SK-N-SH (cell line): ENCODE data around the gene UTRN. TPM values are rescaled to one million over a fixed set of nuclear protein-coding genes. Genes with fewer than 3 reads are reported as not detected.

Experiments
- CTCF ChIA-PET: fragments of 300-600, 350-600 bp; formaldehyde crosslinking; extraction: SDS; loops from one replicate; lab custom pipeline; 2021; lab: Yijun Ruan, JAX
- POLR2A ChIA-PET: fragments of 350-600 bp; sonication (Branson Sonifier 250); formaldehyde crosslinking; extraction: SDS; loops from one replicate; lab custom pipeline; 2020; ENCODE audit warnings: antibody characterized with exemption, inconsistent platforms; lab: Yijun Ruan, JAX
- DNase-seq: peaks from one replicate; pipeline ENCODE4 v3.0.0; 2012
- H2AFZ ChIP-seq: fragments of 200-600 bp; sonication (generic); 2 replicates; pipeline ENCODE4 v1.8.1; 2016; ENCODE audit warnings: antibody characterized with exemption, mild to moderate bottlenecking, low read depth
- H3F3A ChIP-seq: fragments of 200-600 bp; sonication (generic); replicated peaks from 2 replicates; pipeline ENCODE3; 2016; ENCODE audit warnings: antibody characterized with exemption, mild to moderate bottlenecking; ENCODE audit not compliant: insufficient read depth
- H3K27ac ChIP-seq, 2 experiments: fragments of 200-500 bp in 1 of 2; fragments of 200-600 bp in 1 of 2; sonication (Bioruptor generic) in 1 of 2; sonication (generic), shearing (Covaris generic) in 1 of 2; 2 replicates each; pipeline versions ENCODE4 v1.5.1 to v1.6.1; 2014 to 2016; ENCODE audit warnings: low read depth in 2 of 2, inconsistent platforms in 1 of 2, low read length in 1 of 2, mild to moderate bottlenecking in 1 of 2, mixed read lengths in 1 of 2
- H3K27me3 ChIP-seq: fragments of 200-600 bp; sonication (generic), shearing (Covaris generic); 2 replicates; pipeline ENCODE4 v1.6.1; 2016; ENCODE audit warnings: mixed run types; ENCODE audit not compliant: insufficient read depth
- H3K36me3 ChIP-seq, 2 experiments: fragments of 200-500 bp in 1 of 2; fragments of 200-600 bp in 1 of 2; sonication (Bioruptor generic) in 1 of 2; sonication (generic) in 1 of 2; replicated peaks in 1 of 2; 2 replicates each; pipeline versions ENCODE3 to v1.5.1; 2014 to 2016; ENCODE audit warnings: low read length in 1 of 2, mild to moderate bottlenecking in 1 of 2; ENCODE audit not compliant: insufficient read depth in 2 of 2, control insufficient read depth in 1 of 2
- H3K4me1 ChIP-seq, 2 experiments: fragments of 200-500 bp in 1 of 2; fragments of 200-600 bp in 1 of 2; sonication (Bioruptor generic) in 1 of 2; sonication (generic), shearing (Covaris generic) in 1 of 2; 2 replicates each; pipeline versions ENCODE4 v1.5.1 to v1.6.1; 2014 to 2016; ENCODE audit warnings: low read depth in 1 of 2, low read length in 1 of 2, mixed run types in 1 of 2; ENCODE audit not compliant: insufficient read depth in 2 of 2, control insufficient read depth in 1 of 2
- H3K4me2 ChIP-seq: fragments of 200-600 bp; sonication (generic), shearing (Covaris generic); 2 replicates; pipeline ENCODE4 v1.6.1; 2017; ENCODE audit warnings: mixed run types
- H3K4me3 ChIP-seq, 2 experiments: fragments of 200-500 bp in 1 of 2; fragments of 200-600 bp in 1 of 2; sonication (Bioruptor generic) in 1 of 2; sonication (generic), shearing (Covaris generic) in 1 of 2; 2 replicates each; pipeline versions ENCODE4 v1.5.1 to v1.8.1; 2014 to 2016; ENCODE audit warnings: low read depth in 2 of 2, inconsistent platforms in 1 of 2, low read length in 1 of 2, mild to moderate bottlenecking in 1 of 2, mixed read lengths in 1 of 2, moderate library complexity in 1 of 2
- H3K79me2 ChIP-seq: fragments of 200-600 bp; sonication (generic); 2 replicates; pipeline ENCODE4 v1.8.1; 2017; ENCODE audit warnings: mild to moderate bottlenecking; ENCODE audit not compliant: insufficient read depth
- H3K9ac ChIP-seq: fragments of 200-600 bp; sonication (generic); 2 replicates; pipeline ENCODE4 v1.6.1; 2017; ENCODE audit warnings: mixed run types
- H3K9me2 ChIP-seq: fragments of 200-600 bp; sonication (generic); 2 replicates; pipeline ENCODE4 v1.6.1; 2017; ENCODE audit warnings: mixed run types
- H3K9me3 ChIP-seq: fragments of 200-600 bp; sonication (generic); 2 replicates; pipeline ENCODE4 v1.6.1; 2017; ENCODE audit warnings: mixed run types, mild to moderate bottlenecking, moderate library complexity
- H4K20me1 ChIP-seq: fragments of 200-600 bp; sonication (generic); 2 replicates; pipeline ENCODE4 v1.6.1; 2017; ENCODE audit warnings: mild to moderate bottlenecking, mixed run types; ENCODE audit not compliant: insufficient read depth
- ELF1 ChIP-seq: IDR thresholded peaks from 2 replicates; pipeline ENCODE4 v1.4.0; 2012
- EP300 ChIP-seq, 2 experiments: IDR thresholded peaks; 2 replicates each; pipeline versions ENCODE4 v1.4.0 to v1.6.1; 2012; ENCODE audit warnings: borderline replicate concordance in 1 of 2, low read depth in 1 of 2, low read length in 1 of 2
- EZH2phosphoT487 ChIP-seq: fragments of 200-600 bp; sonication (generic); IDR thresholded peaks from 2 replicates; pipeline ENCODE4 v1.6.1; 2017; ENCODE audit warnings: low read depth, mixed run types, mild to moderate bottlenecking, antibody characterized with exemption, moderate library complexity, borderline replicate concordance
- FOSL2 ChIP-seq: IDR thresholded peaks from 2 replicates; pipeline ENCODE4 v1.4.0; 2012; ENCODE audit warnings: low read depth, mild to moderate bottlenecking, moderate library complexity, borderline replicate concordance
- FOXM1 ChIP-seq: IDR thresholded peaks from 2 replicates; pipeline ENCODE4 v1.4.0; 2012; ENCODE audit warnings: low read depth, mild to moderate bottlenecking
- JUND ChIP-seq: IDR thresholded peaks from 2 replicates; pipeline ENCODE4 v1.4.0; 2012
- MXI1 ChIP-seq: IDR thresholded peaks from 2 replicates; pipeline ENCODE4 v1.6.1; 2012; ENCODE audit warnings: mild to moderate bottlenecking, low read depth, low read length, improper control_type of control experiment
- NFIC ChIP-seq: IDR thresholded peaks from 2 replicates; pipeline ENCODE4 v1.4.0; 2012; ENCODE audit warnings: borderline replicate concordance
- NRF1 ChIP-seq: IDR thresholded peaks from 2 replicates; pipeline ENCODE4 v1.6.1; 2012; ENCODE audit warnings: low read depth, mild to moderate bottlenecking, low read length
- SIN3A ChIP-seq: IDR thresholded peaks from 2 replicates; pipeline ENCODE4 v1.6.1; 2012; ENCODE audit warnings: low read depth, mild to moderate bottlenecking, low read length, moderate library complexity, borderline replicate concordance
- SMC3 ChIP-seq: IDR thresholded peaks from 2 replicates; pipeline ENCODE4 v1.6.1; 2012; ENCODE audit warnings: low read depth, low read length, improper control_type of control experiment
- TAF1 ChIP-seq: IDR thresholded peaks from 2 replicates; pipeline ENCODE4 v1.6.1; 2012; ENCODE audit warnings: low read depth, mild to moderate bottlenecking, low read length, moderate library complexity, borderline replicate concordance
- YY1 ChIP-seq: IDR thresholded peaks from 2 replicates; pipeline ENCODE4 v1.4.0; 2012; ENCODE audit warnings: low read depth, mild to moderate bottlenecking
- WGBS: methylation state at CpG from one replicate; pipeline ENCODE4 v1.1.6; 2017; ENCODE audit warnings: low lambda C conversion rate; 5-methylcytosine and 5-hydroxymethylcytosine counted together
- polyA plus RNA-seq, 3 experiments: library from polyadenylated mRNA; depleted of rRNA; stranded (reverse); fragments of >200 nt; gene quantifications; 2 replicates each; pipeline ENCODE4 v1.2.3, GENCODE V29; 2012
- TF ChIP-seq, protein P1 (sequence below): fragments of 150-350 bp; IDR thresholded peaks from 2 replicates; pipeline ENCODE4 v1.6.1; 2016; ENCODE audit warnings: mild to moderate bottlenecking, low read depth, low read length
- TF ChIP-seq, protein P2 (sequence below): IDR thresholded peaks from 2 replicates; pipeline ENCODE4 v1.6.1; 2012; ENCODE audit warnings: mild to moderate bottlenecking, low read depth, low read length, moderate library complexity
- TF ChIP-seq, protein P3 (sequence below): fragments of 150-350 bp; IDR thresholded peaks from 2 replicates; pipeline ENCODE4 v1.6.1; 2017; ENCODE audit warnings: antibody characterized with exemption, low read length, low read depth, borderline replicate concordance

Gene UTRN
- polyA plus RNA-seq, 1 of the 3 experiments (the other 2 are of a cell fraction), result 6.8 TPM

DNA sequence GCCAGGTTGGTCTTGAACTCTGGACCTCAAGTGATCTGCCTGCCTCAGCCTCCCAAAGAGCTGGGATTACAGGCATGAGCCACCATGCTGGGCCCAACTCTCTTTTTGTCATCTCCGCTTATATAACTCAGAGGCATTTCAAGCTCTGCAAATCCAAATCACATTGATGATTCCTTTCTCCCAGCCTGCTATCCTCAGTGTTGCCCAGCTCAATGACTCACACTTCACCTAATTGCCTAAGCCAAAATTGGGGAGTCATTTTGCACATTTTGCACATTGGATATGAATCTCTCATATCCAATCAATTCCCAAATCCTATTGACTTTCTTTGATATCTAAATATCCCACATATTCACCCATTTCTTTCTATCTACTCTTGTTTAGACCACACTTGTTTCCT lies 3.9 kb downstream of the UTRN start (continued):
- TF ChIP-seq, protein P1, sequence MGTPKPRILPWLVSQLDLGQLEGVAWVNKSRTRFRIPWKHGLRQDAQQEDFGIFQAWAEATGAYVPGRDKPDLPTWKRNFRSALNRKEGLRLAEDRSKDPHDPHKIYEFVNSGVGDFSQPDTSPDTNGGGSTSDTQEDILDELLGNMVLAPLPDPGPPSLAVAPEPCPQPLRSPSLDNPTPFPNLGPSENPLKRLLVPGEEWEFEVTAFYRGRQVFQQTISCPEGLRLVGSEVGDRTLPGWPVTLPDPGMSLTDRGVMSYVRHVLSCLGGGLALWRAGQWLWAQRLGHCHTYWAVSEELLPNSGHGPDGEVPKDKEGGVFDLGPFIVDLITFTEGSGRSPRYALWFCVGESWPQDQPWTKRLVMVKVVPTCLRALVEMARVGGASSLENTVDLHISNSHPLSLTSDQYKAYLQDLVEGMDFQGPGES, result no peak
- TF ChIP-seq TAF1 (no peak), EP300 (IDR thresholded peaks at IDR 0.05; ENCODE audit: borderline replicate concordance in 1 of 2, low read depth in 1 of 2, low read length in 1 of 2) (no peak), NFIC (no peak), EZH2phosphoT487 (no peak), ELF1 (no peak), SMC3 (no peak)

DNA sequence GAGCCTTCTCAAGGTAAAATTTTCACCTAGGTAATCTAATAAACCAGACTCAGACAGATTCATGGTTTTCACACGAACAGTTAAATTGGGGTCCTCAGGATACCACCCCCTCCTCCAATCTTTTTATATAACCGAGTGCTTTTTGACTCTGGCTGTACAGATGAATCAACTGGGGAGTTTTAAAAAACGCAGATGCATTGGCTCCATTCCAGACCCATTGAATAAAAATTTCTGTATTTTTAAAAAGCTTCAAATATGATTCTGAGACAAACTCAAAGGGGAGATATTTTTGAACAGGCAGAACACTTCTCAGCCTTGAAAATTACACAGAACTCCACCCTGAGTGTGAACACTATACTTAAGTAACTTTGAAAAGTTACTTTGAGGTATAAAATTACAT lies 7.2 kb downstream of the UTRN start:
- H3K27ac ChIP-seq, result peak overlapping the region; percentile 57 to 83; a peak in 3 of 4 replicates
- POLR2A ChIA-PET, result no interaction called here
- H3K4me3 ChIP-seq, result no peak overlapping the region
- H3K27me3 ChIP-seq, result no peaks in the 10 kb centered on the region
- 11% methylated on average over 3 of the region's 3 CpGs for WGBS
- peaks cover 0 to 3% of the 10 kb centered on the region in 2 experiments for H3K36me3 ChIP-seq
- peaks cover 32% of the 10 kb centered on the region for H3K79me2 ChIP-seq
- no peaks in the 10 kb centered on the region; a peak in 2 of 4 replicates for H3K4me1 ChIP-seq
- TF ChIP-seq MXI1 (no peak), SIN3A (no peak), YY1 (no peak), JUND (no peak), NRF1 (no peak), FOXM1 (no peak), FOSL2 (no peak)
- TF ChIP-seq, protein P2, sequence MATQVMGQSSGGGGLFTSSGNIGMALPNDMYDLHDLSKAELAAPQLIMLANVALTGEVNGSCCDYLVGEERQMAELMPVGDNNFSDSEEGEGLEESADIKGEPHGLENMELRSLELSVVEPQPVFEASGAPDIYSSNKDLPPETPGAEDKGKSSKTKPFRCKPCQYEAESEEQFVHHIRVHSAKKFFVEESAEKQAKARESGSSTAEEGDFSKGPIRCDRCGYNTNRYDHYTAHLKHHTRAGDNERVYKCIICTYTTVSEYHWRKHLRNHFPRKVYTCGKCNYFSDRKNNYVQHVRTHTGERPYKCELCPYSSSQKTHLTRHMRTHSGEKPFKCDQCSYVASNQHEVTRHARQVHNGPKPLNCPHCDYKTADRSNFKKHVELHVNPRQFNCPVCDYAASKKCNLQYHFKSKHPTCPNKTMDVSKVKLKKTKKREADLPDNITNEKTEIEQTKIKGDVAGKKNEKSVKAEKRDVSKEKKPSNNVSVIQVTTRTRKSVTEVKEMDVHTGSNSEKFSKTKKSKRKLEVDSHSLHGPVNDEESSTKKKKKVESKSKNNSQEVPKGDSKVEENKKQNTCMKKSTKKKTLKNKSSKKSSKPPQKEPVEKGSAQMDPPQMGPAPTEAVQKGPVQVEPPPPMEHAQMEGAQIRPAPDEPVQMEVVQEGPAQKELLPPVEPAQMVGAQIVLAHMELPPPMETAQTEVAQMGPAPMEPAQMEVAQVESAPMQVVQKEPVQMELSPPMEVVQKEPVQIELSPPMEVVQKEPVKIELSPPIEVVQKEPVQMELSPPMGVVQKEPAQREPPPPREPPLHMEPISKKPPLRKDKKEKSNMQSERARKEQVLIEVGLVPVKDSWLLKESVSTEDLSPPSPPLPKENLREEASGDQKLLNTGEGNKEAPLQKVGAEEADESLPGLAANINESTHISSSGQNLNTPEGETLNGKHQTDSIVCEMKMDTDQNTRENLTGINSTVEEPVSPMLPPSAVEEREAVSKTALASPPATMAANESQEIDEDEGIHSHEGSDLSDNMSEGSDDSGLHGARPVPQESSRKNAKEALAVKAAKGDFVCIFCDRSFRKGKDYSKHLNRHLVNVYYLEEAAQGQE, result no peak
- TF ChIP-seq, protein P3, sequence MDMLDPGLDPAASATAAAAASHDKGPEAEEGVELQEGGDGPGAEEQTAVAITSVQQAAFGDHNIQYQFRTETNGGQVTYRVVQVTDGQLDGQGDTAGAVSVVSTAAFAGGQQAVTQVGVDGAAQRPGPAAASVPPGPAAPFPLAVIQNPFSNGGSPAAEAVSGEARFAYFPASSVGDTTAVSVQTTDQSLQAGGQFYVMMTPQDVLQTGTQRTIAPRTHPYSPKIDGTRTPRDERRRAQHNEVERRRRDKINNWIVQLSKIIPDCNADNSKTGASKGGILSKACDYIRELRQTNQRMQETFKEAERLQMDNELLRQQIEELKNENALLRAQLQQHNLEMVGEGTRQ, result no peak
- no peak for DNase-seq
- CTCF ChIA-PET, result no interaction called here
- H3F3A ChIP-seq, result peaks cover 15% of the 10 kb centered on the region
- H3K9me3 ChIP-seq, result no peaks in the 10 kb centered on the region
- H3K4me2 ChIP-seq, result no peak overlapping the region
- H3K9ac ChIP-seq, result no peak overlapping the region
- peak overlapping the region; percentile 42; the same call in 1 of the 2 replicates for H2AFZ ChIP-seq
- no peaks in the 10 kb centered on the region for H3K9me2 ChIP-seq
- H4K20me1 ChIP-seq, result no peaks in the 10 kb centered on the region
